ENCODE measurements around the gene BRD3OS.
"Not testable (repeated sequence)": the region's sequence is repeated elsewhere in the genome, so short reads cannot be mapped to it uniquely, and the experiment has no call there.

The BRD3OS gene

GRCh38 chr9:134066526-134066912 lies 41.2 kb downstream of the BRD3OS start:
- DNase-seq = no peak

GRCh38 chr9:134066913-134067851 lies 41.9 kb downstream of the BRD3OS start:
- DNase-seq = no peak

GRCh38 chr9:134067904-134068743 lies 42.8 kb downstream of the BRD3OS start, which contains the start of gene BRD3:
Gene BRD3, minus strand, starts transcription at chr9:134068026. Its CDS starts 14,549 bp downstream, at chr9:134053477.
- DNase-seq = no peak

- DNase-seq = no peak
Measured at GRCh38 chr9:134068744-134069479, 43.6 kb downstream of the BRD3OS start.

- no peak for DNase-seq
Measured at GRCh38 chr9:134069480-134070399, 44.5 kb downstream of the BRD3OS start.

GRCh38 chr9:134071149-134071548 lies 45.9 kb downstream of the BRD3OS start:
- no peak for DNase-seq

GRCh38 chr9:134072683-134073082 lies 47.4 kb downstream of the BRD3OS start:
- not testable (repeated sequence) for DNase-seq

GRCh38 chr9:134073500-134073899 lies 48.2 kb downstream of the BRD3OS start:
- DNase-seq = no peak

- DNase-seq = not testable (repeated sequence)
Measured at GRCh38 chr9:134075689-134076088, 50.4 kb downstream of the BRD3OS start.

- DNase-seq = no peak
Measured at GRCh38 chr9:134076644-134077043, 51.4 kb downstream of the BRD3OS start.

Measured in GOT3 (cell line).